HUDEP-2 (cell line): ENCODE results near the gene EFCAB13.

Source experiments
- DNase-seq, 76 experiments: peaks; one replicate each; lab custom pipeline; 2025; ENCODE audit not compliant: unreplicated experiment in 76 of 76; lab: John Stamatoyannopoulos, UW

Gene EFCAB13

GRCh38 chr17:47291242-47291873 lies 32.4 kb upstream of the EFCAB13 start:
- peak in 19 of 76 experiments; percentile 3 to 51 (median 16) for DNase-seq

DNA sequence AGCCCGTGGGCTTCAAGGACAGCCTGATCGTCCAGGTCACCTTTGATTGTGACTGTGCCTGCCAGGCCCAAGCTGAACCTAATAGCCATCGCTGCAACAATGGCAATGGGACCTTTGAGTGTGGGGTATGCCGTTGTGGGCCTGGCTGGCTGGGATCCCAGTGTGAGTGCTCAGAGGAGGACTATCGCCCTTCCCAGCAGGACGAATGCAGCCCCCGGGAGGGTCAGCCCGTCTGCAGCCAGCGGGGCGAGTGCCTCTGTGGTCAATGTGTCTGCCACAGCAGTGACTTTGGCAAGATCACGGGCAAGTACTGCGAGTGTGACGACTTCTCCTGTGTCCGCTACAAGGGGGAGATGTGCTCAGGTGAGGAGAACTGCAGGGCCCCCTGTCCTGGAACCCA lies 31.5 kb upstream of the EFCAB13 start:
- DNase-seq, result no peak

DNA sequence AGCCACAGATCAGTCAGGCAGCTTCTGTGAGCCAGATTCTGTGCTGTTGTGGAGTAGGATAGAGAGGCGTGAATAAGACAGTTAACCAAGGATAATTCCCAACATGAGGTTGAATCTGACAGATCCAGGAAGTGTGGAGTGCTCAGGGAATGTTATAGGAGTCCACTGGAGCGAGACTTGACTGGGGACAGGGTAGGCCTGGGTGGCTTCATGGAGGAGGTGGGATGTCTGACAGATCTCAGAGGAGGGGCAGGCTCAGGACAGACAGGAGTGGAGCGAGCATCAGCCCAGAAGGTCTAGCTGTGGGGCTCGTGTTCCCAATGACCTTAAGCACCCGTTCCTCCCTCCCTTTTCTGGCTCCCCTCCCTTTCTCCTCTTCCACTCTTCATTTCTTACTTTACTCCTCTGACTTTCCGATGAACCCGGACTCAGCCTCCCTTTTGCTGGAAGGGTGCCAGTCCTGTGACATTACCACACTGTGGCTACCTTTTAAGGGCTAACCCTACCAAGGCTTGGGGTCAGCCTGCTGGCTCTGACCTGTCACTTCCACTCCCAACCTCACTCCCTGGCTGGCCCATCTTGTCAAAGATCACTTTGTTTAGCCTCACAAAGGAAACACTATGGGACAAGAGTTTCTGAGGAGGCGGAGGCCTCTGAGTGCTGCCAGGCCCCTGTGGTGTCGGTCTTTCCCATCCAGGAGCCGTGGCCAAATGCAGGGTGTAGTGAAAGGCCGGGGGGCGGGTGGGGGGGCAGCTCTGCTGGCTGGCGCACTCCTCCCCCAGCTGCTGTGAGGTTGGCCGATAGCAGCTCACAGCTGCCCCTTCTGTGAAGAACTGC lies 28.5 kb upstream of the EFCAB13 start:
- DNase-seq, result no peak

GRCh38 chr17:47295874-47296255 lies 27.9 kb upstream of the EFCAB13 start:
- no peak for DNase-seq

DNA sequence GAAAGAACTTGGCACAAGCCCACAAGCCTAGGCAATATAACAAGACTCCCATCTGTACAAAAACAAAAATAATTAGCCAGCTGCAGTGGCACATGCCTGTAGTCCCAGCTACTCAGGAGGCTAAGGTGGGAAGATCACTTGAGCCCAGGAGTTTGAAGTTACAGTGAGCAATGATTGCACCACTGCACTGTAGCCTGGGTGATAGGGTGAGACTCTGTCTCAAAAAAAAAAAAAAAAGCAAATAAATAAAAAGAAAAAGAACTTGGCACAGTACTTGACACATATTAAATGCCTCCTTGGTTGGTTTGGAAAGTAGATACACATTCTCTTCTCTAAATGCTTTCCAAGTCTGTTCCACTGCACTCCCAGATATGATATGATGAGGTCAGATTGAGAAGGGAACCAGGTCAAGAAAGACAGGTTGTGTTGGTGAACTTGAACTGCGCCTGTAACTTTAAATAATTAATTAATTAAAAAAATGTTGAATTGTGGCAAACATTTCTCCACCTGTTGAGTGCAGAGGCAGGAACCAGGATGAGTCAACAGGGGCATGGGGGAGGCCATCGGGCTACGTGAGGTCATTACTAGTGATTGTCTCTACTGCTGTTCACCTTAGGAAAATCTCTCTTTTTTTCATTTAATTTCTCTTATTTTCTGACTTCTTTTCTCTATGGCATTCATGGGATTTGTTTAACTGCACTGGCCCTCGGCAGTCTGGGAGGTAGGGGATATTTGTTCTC lies 25.9 kb upstream of the EFCAB13 start:
- DNase-seq, result no peak

GRCh38 chr17:47298712-47299111 lies 25.0 kb upstream of the EFCAB13 start:
- no peak for DNase-seq

GRCh38 chr17:47299239-47299910 lies 24.4 kb upstream of the EFCAB13 start:
- DNase-seq, result no peak

DNA sequence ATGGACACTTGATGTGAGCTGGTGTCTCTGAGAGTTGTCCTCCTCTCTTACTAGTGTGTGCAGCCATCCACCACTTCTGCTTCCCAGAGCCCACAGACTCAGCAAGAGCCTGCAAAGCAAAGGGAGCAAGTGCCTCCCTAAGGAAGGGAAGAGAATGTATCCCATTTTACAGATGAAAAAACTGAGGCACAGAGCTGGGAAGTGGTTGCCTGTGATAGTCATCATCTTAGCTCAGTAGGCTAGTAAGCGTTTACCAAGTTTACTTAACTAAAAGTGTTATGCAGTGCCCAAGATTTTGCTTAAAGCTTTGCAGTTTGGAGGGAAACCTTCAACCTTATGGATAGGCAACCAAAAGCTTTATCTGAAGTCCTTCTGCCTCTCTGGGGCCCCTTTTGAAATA lies 23.0 kb upstream of the EFCAB13 start:
- DNase-seq, result no peak

- DNase-seq, result peak in 1 of 76 experiments; percentile 18
Observed at GRCh38 chr17:47301161-47301560, 22.6 kb upstream of the EFCAB13 start.

DNA sequence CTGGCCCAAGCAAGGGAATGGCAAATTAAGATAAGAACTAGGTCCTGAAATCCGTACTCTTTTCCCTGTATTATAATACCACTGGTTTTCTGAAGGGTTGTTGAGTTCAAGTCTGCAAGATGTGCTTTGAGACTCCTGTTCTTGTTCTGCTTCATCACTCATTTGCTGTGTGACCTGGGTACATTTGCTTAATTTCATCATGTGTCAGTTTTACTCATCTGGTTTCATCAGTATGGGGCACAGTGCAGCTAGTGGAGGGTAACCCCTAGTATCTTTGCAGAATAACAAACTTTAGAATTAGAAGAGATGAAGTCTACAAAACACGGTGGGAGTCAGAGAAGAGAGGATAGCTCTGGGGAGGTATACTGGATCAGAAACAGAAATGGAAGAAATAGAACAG lies 21.9 kb upstream of the EFCAB13 start:
- DNase-seq, result no peak

DNA sequence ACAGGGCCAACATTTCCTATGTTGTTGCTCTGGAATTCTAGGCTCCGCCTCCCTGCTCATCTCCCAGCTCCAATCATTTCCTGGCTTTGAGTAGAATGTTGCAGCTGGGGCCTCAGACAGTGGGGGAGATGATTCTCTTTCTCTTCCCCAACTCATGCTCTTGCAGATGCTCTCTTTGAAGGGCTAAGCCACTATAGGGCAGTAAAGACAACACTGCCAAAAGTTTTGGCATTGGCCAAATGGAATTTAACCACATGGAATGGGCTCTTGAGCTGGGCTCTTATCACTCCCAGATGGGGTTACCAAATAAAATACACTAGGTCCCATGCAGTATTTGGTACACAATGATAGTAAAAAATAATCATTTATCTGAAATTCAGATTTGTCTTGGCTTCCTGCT lies 19.6 kb upstream of the EFCAB13 start:
- no peak for DNase-seq

DNA sequence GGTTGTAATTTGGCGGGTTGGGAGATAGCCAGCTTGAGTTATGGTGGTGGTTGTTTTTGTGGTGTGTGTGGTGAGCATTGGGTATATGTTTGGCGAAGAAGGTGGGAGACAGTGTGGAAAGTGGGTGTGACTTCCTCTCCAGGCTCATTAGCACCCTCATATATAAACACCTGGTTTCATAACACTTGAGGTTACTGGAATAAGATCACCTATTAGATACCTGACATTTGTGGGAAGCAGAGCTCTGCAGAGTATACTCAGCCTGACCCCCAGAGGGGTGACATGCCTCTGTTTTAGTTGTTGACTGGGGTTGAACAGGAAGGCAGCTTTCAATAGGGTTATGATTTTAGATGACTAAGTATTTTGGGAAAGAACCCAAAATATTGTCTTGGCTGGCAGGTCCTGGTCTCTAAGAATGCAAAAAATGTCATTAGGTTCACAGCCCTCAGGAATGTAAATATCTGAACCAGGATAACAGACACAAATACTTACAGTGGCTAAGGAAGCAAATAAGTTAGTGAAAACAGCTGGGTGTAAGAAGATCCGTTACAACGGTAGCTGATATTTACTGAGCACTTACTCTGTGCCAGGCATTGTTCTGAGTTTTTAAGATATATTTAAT lies 18.3 kb upstream of the EFCAB13 start:
- no peak for DNase-seq

DNA sequence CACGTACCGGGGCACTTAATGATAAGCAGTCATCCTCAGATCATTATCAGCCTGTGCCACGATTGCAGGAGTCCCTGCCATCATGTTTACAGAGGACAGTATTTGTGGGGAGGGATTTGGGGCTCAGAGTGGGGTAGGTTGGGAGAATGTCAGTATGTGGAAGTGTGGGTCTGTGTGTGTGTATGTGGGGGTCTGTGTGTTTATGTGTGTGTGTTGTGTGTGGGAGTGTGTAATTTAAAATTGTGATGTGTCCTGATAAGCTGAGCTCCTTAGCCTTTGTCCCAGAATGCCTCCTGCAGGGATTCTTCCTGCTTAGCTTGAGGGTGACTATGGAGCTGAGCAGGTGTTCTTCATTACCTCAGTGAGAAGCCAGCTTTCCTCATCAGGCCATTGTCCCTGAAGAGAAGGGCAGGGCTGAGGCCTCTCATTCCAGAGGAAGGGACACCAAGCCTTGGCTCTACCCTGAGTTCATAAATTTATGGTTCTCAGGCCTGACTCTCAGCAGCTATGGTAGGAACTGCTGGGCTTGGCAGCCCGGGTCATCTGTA lies 13.5 kb upstream of the EFCAB13 start:
- no peak for DNase-seq

- no peak for DNase-seq
Observed at GRCh38 chr17:47311420-47311819, 12.3 kb upstream of the EFCAB13 start.

GRCh38 chr17:47315451-47316266 lies 8.1 kb upstream of the EFCAB13 start:
- DNase-seq, result peak in 35 of 76 experiments; percentile 7 to 73 (median 42)

DNA sequence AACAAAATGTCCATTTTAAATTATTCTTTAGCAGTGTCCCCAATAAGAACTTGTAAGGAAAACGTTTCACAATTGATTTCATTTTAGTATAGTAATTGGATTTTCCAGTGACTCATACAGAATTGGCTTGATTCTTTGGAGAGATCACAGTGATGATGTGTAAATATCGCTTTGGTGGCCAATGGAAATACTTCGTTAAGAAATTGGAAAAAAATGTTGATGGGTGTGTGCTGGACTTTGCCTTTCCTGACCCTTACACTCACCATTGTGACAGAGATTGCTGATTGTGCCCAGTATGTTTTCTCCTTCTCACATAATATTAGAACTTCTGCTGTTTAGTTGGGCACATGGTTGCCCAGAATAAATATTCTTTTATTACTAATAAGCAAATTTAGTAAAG lies 7.4 kb upstream of the EFCAB13 start:
- DNase-seq, result no peak

GRCh38 chr17:47317119-47317518 lies 6.6 kb upstream of the EFCAB13 start:
- DNase-seq, result no peak

- no peak for DNase-seq
Observed at GRCh38 chr17:47318197-47318918, 5.4 kb upstream of the EFCAB13 start.
